ENCODE measurements around the gene TBX18. TPM values are rescaled to one million over a fixed set of nuclear protein-coding genes. Genes with fewer than 3 reads are reported as not detected.

Gene TBX18
- total and polyA plus RNA-seq, 10 donors = under 0.01 to 0.17 (median 0.03) TPM; not detected in 5

- no peak overlapping the region for H3K4me3 ChIP-seq
- H3K27me3 ChIP-seq (replicated peaks in 1 of 7) = peaks cover 0 to 7% (median 0%) of the 10 kb centered on the region in 7 donors
- H3K9me3 ChIP-seq = no peaks in the 10 kb centered on the region
- intact Hi-C loops (cut with DNase I; ENCODE audit: low total_unique reads) = no loop called here
- TF ChIP-seq POLR2AphosphoS5 (IDR thresholded peaks at IDR 0.05) (no peak), CTCF (IDR thresholded peaks at IDR 0.05 in 8 of 11, conservative IDR thresholded peaks at IDR 0.05 in 3 of 11) (no peak), POLR2A (IDR thresholded peaks at IDR 0.05) (no peak)
- DNase-seq = no peak
- no peaks in the 10 kb centered on the region for H3K36me3 ChIP-seq
- no peak overlapping the region for H3K27ac ChIP-seq
- H3K4me1 ChIP-seq = no peaks in the 10 kb centered on the region
Observed at GRCh38 chr6:84731901-84732300, 32.5 kb downstream of the TBX18 start.

- Histone ChIP-seq H3K4me3 (no peak overlapping the region), H3K36me3 (no peaks in the 10 kb centered on the region), H3K27me3 (replicated peaks in 1 of 7) (peaks cover 0 to 7% (median 0%) of the 10 kb centered on the region in 7 donors), H3K9me3 (no peaks in the 10 kb centered on the region), H3K4me1 (no peaks in the 10 kb centered on the region), H3K27ac (no peak overlapping the region)
- TF ChIP-seq POLR2AphosphoS5 (IDR thresholded peaks at IDR 0.05) (no peak), POLR2A (IDR thresholded peaks at IDR 0.05) (no peak), CTCF (IDR thresholded peaks at IDR 0.05 in 8 of 11, conservative IDR thresholded peaks at IDR 0.05 in 3 of 11) (no peak)
- DNase-seq = no peak
- intact Hi-C loops (cut with DNase I; ENCODE audit: low total_unique reads) = no loop called here
- 65 to 88% (median 75%) methylated on average over 3 of the region's 3 CpGs for WGBS, 5 donors
Observed at GRCh38 chr6:84731401-84731800, 33.0 kb downstream of the TBX18 start.

GRCh38 chr6:84728602-84729001 is 35.8 kb downstream of the TBX18 start:
- H3K4me3 ChIP-seq = no peak overlapping the region
- H3K27ac ChIP-seq = no peak overlapping the region
- peaks cover 0 to 7% (median 0%) of the 10 kb centered on the region in 7 donors for H3K27me3 ChIP-seq (replicated peaks in 1 of 7)
- no peak for DNase-seq
- no peak for TF ChIP-seq CTCF (IDR thresholded peaks at IDR 0.05 in 8 of 11, conservative IDR thresholded peaks at IDR 0.05 in 3 of 11)
- TF ChIP-seq POLR2A (IDR thresholded peaks at IDR 0.05) = no peak
- TF ChIP-seq POLR2AphosphoS5 (IDR thresholded peaks at IDR 0.05) = no peak
- H3K9me3 ChIP-seq = no peaks in the 10 kb centered on the region
- H3K4me1 ChIP-seq = no peaks in the 10 kb centered on the region
- H3K36me3 ChIP-seq = no peaks in the 10 kb centered on the region
- intact Hi-C loops (cut with DNase I; ENCODE audit: low total_unique reads) = no loop called here

- Histone ChIP-seq H3K9me3 (peaks cover 0 to 4% (median 0%) of the 10 kb centered on the region in 8 donors), H3K27ac (no peak overlapping the region), H3K27me3 (replicated peaks in 1 of 7) (no peaks in the 10 kb centered on the region), H3K4me1 (no peaks in the 10 kb centered on the region), H3K4me3 (no peak overlapping the region), H3K36me3 (no peaks in the 10 kb centered on the region)
- TF ChIP-seq POLR2A (IDR thresholded peaks at IDR 0.05) (no peak), CTCF (IDR thresholded peaks at IDR 0.05 in 8 of 11, conservative IDR thresholded peaks at IDR 0.05 in 3 of 11) (no peak), POLR2AphosphoS5 (IDR thresholded peaks at IDR 0.05) (no peak)
- intact Hi-C loops (cut with DNase I; ENCODE audit: low total_unique reads) = no loop called here
- DNase-seq = no peak
- 36 to 91% (median 60%) methylated on average over 2 of the region's 2 CpGs for WGBS, 5 donors
Observed at GRCh38 chr6:84719152-84719551, 45.2 kb downstream of the TBX18 start.
